Measurements from ENCODE around the gene TXNDC8.
A peak's percentile ranks its signal among the peaks of the same experiment; 100 is the strongest.
"Not testable (repeated sequence)": the region's sequence is repeated elsewhere in the genome, so short reads cannot be mapped to it uniquely, and the experiment has no call there.

TXNDC8 gene

GRCh38 chr9:110329639-110330230 is 7.9 kb downstream of the TXNDC8 start:
- Histone ChIP-seq H3K27ac (peak overlapping the region in 1 of 21 experiments; percentile 33), H3K4me3 (no peak overlapping the region)

DNA sequence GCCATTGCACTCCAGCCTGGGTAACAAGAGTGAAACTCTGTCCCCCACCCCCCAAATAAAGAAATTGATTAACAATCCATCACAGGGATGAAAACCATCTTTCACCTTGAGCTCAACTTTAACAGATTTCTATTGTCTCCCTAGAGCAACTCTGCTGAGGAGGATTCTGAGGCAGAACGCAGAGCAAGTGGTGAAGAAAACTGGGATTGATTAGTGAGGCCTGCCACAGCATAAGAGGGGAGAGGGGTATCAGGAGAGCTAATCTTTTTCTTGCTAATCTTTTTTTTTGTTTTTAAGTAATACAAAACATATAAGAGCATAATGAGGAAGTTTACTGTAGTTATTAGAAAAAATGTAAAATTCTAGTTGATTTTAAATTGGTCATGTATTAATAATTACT is 8.9 kb downstream of the TXNDC8 start:
- H3K4me3 ChIP-seq = no peak overlapping the region
- H3K27ac ChIP-seq = no peak overlapping the region

DNA sequence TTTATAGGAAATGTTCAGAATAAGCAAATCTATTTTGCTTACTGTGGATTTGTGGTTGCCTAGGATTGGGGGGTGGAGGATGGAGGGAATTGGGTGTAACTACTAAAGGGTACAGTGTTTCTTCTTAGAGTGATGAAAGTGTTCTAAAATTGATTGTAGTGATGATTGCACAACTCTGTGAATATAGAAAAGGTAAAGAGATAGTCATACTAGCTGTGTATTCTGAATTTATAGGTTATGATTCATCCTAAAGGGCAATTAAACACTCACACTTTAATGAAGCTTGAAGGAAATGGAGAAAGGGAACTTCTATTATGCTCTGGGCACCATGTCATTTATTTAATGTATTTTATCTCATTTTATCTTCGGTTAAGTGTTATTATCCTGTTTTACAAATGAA is 9.9 kb downstream of the TXNDC8 start:
- Histone ChIP-seq H3K27ac (no peak overlapping the region), H3K4me3 (no peak overlapping the region)

GRCh38 chr9:110323818-110324217 is 13.8 kb downstream of the TXNDC8 start:
- Histone ChIP-seq H3K4me3 (no peak overlapping the region), H3K27ac (no peak overlapping the region)

DNA sequence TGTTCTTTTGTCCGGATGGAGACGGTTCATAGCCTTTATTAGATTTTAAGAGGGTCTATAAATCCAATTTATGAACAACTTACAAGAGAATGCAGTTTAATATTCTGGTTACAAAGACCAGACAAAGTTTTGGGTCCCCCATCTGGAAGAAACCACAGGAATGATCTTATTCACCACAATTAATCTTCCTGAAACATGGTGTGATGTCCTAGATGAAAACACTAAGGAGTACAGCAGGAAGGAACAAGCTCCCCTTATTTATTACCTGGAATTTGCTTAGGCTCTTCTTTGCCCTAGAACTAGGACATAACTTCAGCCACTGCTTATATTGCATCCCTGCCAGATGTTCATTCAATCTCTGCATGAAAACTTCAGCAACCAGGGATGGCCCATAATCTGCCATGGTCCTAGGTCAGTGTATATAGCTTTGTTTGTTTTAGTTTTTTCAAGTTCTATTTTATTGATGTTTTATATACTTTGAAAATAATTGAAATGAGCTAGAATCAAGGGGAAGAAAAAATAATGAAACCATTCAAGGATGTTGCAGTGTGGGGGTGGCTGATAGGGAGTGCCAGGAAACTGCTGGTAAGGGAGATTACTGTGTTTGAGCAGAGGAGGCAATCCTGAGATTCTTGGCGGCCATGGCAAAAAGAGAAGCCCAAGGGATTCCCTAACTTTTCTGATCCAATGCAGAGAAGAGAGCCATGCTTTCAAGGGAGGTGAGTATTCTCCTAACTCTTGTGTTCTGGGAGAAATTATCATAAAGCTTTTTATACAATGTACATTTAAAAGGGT is 16.8 kb downstream of the TXNDC8 start:
- Histone ChIP-seq H3K4me3 (no peak overlapping the region), H3K27ac (no peak overlapping the region)

DNA sequence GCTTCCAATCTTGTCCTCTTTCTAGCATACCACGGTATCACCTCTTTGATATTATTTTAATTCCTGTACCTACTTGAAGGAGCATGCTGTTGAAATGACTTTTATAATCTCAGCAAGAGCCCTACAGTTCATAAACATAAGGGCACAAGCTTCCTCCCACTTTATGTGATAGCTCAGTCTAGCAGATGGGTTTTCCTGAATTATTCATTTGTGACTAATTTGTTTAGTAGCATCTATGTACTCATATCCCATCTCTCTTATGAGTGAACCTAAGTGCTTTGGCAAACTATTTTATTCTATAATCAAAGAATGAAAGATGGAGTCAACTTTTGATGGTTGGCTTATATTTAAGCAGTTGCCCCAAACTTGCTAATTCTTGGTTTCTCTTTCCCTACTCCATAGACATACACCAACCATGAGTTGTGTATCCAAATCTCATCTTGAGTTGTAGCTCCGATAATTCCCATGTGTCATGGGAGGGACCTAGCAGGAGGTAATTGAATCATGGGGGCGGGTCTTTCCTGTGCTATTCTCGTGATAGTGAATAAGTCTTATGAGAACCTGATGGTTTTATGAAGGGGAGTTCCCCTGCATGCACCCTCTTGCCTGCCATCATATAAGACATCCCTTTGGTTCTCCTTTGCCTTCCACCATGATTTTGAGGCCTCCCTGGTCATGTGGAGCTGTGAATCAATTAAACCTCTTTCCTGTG is 17.7 kb downstream of the TXNDC8 start:
- Histone ChIP-seq H3K4me3 (no peak overlapping the region), H3K27ac (no peak overlapping the region)

- H3K4me3 ChIP-seq = no peak overlapping the region
- H3K27ac ChIP-seq = no peak overlapping the region
These were observed 19.8 kb downstream of the TXNDC8 start for GRCh38 chr9:110317911-110318310.

GRCh38 chr9:110316261-110317075 is 21.2 kb downstream of the TXNDC8 start:
- H3K4me3 ChIP-seq = no peak overlapping the region
- H3K27ac ChIP-seq = peak overlapping the region in 1 of 21 experiments; percentile 7

- not testable (repeated sequence) for H3K27ac ChIP-seq, H3K4me3 ChIP-seq
These were observed 25.7 kb downstream of the TXNDC8 start for GRCh38 chr9:110311978-110312377.

DNA sequence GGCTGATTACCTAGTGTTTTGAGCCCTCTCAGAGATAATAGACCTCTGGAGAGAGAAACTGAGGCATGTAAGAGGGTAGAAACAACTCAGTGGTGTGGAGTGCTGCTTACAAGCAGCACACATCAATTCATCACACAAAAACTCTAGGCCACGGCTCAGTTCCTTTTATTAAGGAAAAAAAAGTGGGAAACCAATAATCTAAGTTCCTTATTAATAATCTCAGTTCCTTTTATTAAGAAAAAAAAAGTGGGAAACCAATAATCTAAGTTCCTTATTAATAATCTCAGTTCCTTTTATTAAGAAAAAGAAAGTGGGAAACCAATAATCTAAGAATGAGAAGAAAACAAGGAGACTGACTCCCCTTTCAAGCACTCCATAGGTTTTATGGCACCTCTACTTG is 28.0 kb downstream of the TXNDC8 start:
- H3K4me3 ChIP-seq = no peak overlapping the region
- no peak overlapping the region for H3K27ac ChIP-seq

- H3K4me3 ChIP-seq = no peak overlapping the region
- peak overlapping the region in 1 of 21 experiments; percentile 35 for H3K27ac ChIP-seq
These were observed 29.0 kb downstream of the TXNDC8 start for GRCh38 chr9:110308633-110309038.

GRCh38 chr9:110307191-110307590 is 30.5 kb downstream of the TXNDC8 start:
- no peak overlapping the region for H3K4me3 ChIP-seq
- H3K27ac ChIP-seq = no peak overlapping the region

GRCh38 chr9:110303133-110303532 is 34.5 kb downstream of the TXNDC8 start:
- Histone ChIP-seq H3K4me3 (no peak overlapping the region), H3K27ac (no peak overlapping the region)

GRCh38 chr9:110298043-110298605 is 39.5 kb downstream of the TXNDC8 start:
- Histone ChIP-seq H3K27ac (no peak overlapping the region), H3K4me3 (no peak overlapping the region)

GRCh38 chr9:110293248-110293647 is 44.4 kb downstream of the TXNDC8 start:
- H3K4me3 ChIP-seq = no peak overlapping the region
- H3K27ac ChIP-seq = peak overlapping the region in 1 of 21 experiments; percentile 7

DNA sequence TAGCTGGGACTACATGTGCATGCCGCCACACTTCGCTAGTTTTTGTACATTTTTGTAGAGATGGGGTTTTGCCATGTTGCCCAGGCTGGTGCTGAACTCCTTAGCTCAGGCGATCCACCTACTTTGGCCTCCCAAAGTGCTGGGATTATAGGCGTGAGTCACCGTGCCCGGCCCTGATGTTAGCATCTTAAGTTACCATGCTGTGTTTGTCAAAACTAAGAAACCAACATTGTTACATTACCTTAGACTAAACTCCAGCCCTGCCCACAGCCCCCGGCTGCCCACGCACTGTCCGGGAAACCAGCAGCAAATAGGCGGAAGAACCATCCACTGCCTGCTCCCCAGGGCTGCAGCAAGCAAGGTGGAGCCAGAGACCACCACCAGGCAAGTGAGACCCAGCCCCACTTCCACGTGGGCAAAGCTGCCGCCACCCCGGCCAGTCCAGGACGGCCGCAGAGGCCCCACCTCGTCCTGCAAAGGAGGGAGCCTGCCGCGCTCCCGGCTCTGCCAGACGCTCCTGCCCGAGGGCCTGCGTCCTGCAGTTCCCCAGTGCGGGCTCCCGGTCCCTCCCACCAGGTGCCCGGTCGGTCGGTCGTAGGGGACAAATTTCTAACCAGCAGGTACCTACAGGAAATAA is 45.6 kb downstream of the TXNDC8 start:
- Histone ChIP-seq H3K4me3 (no peak overlapping the region), H3K27ac (no peak overlapping the region)

DNA sequence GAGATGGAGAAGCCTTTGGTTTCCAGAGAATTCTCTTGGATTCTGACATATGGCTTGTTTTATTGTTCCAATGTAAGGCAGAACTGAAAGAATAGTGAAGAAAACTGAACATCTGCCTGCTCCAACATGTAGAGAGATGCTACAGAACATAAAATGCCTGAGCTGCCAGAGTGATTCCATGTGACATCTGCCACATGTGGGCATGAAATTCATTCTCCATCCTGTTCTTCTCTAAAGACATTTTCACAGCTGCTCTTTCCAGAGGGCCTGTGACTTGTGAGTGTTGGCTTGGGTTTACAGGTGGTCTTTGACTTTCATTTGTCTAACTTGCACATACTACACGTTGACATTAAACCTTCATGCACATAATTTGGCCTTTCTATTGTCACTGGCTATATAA is 47.7 kb downstream of the TXNDC8 start:
- Histone ChIP-seq H3K27ac (peak overlapping the region in 1 of 21 experiments; percentile 3), H3K4me3 (no peak overlapping the region)

DNA sequence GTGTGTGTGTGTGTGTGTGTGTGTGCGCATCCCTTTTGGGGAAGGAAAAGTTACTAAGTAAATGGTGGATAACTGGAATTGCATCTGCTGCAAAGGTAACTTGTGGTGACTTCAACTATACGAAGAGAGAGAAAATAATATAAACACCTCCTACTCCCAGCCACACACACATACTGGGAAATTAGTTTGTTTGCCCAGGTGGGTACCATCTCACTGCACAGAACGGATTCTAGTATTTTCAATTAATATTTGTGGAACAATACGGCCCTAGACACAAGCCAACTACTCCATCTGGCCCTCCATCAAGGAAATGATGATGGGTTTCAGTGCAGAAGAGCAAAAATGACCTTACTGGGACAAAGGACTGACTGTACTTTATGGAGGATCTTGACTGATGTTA is 49.2 kb downstream of the TXNDC8 start:
- Histone ChIP-seq H3K4me3 (no peak overlapping the region), H3K27ac (no peak overlapping the region)

GRCh38 chr9:110287289-110287680 is 50.4 kb downstream of the TXNDC8 start:
- Histone ChIP-seq H3K4me3 (no peak overlapping the region), H3K27ac (no peak overlapping the region)
